Right renal pelvis (tissue), 4 donors: ENCODE results near the gene GLRX2. TPM values are rescaled to one million over a fixed set of nuclear protein-coding genes. Genes with fewer than 3 reads are reported as not detected.

ENCODE experiments used
- DNase-seq, 4 donors: peaks; one replicate each; pipeline ENCODE4 v3.0.0-alpha.2; 2013; ENCODE audit warnings: low read depth in 4 of 4, low spot score in 3 of 4, missing footprints in 1 of 4
- polyA plus RNA-seq, 4 donors: library from polyadenylated mRNA; unstranded; fragments of 120-200 nt; gene quantifications; one replicate each; pipeline ENCODE4 v1.2.1, GENCODE V29; 2013; ENCODE audit not compliant: insufficient read length in 4 of 4

GLRX2 gene
- polyA plus RNA-seq, 4 donors = 12.1 to 17.3 (median 15.8) TPM

- DNase-seq = no peak
Measured at GRCh38 chr1:193113258-193113991, 8.2 kb upstream of the GLRX2 start.

GRCh38 chr1:193111641-193112090, 6.5 kb upstream of the GLRX2 start:
- DNase-seq = no peak

GRCh38 chr1:193110864-193111263, 5.7 kb upstream of the GLRX2 start:
- DNase-seq = no peak

GRCh38 chr1:193110246-193110645, 5.0 kb upstream of the GLRX2 start:
- DNase-seq = no peak

GRCh38 chr1:193109619-193110018, 4.4 kb upstream of the GLRX2 start:
- no peak for DNase-seq

GRCh38 chr1:193108471-193108870, 3.3 kb upstream of the GLRX2 start:
- no peak for DNase-seq

GRCh38 chr1:193105821-193106177, 585 bp upstream of the GLRX2 start:
- DNase-seq = no peak

- DNase-seq = peak in 1 of 4 donors; percentile 14
Measured at GRCh38 chr1:193104502-193104906, 710 bp downstream of the GLRX2 start.

GRCh38 chr1:193103759-193104501, 1.3 kb downstream of the GLRX2 start:
- DNase-seq = no peak

- DNase-seq = no peak
Measured at GRCh38 chr1:193102662-193103061, 2.6 kb downstream of the GLRX2 start.

- no peak for DNase-seq
Measured at GRCh38 chr1:193094112-193094511, 11.1 kb downstream of the GLRX2 start.

GRCh38 chr1:193090865-193091264, 14.3 kb downstream of the GLRX2 start:
- no peak for DNase-seq

GRCh38 chr1:193087893-193088292, 17.3 kb downstream of the GLRX2 start:
- no peak for DNase-seq

- DNase-seq = no peak
Measured at GRCh38 chr1:193086342-193086741, 18.9 kb downstream of the GLRX2 start.

- DNase-seq = no peak
Measured at GRCh38 chr1:193085263-193085662, 20.0 kb downstream of the GLRX2 start.

GRCh38 chr1:193083365-193084088, 21.7 kb downstream of the GLRX2 start:
- DNase-seq = no peak

- DNase-seq = no peak
Measured at GRCh38 chr1:193079187-193079586, 26.0 kb downstream of the GLRX2 start.

GRCh38 chr1:193077991-193078390, 27.2 kb downstream of the GLRX2 start:
- DNase-seq = no peak

- DNase-seq = no peak
Measured at GRCh38 chr1:193070942-193071341, 34.3 kb downstream of the GLRX2 start.

GRCh38 chr1:193070386-193070753, 34.8 kb downstream of the GLRX2 start:
- DNase-seq = no peak

GRCh38 chr1:193069748-193070385, 35.3 kb downstream of the GLRX2 start:
- no peak for DNase-seq
